NCI-H345 treated with DMSO at 0.1 percent for 48 hours (cell line): ENCODE measurements around the gene FAM83B.
"Not testable (repeated sequence)": the region's sequence is repeated elsewhere in the genome, so short reads cannot be mapped to it uniquely, and the experiment has no call there.

Experiments
- DNase-seq: peaks from one replicate; lab custom pipeline; 2025; ENCODE audit not compliant: unreplicated experiment; lab: John Stamatoyannopoulos, UW

Gene FAM83B

DNA sequence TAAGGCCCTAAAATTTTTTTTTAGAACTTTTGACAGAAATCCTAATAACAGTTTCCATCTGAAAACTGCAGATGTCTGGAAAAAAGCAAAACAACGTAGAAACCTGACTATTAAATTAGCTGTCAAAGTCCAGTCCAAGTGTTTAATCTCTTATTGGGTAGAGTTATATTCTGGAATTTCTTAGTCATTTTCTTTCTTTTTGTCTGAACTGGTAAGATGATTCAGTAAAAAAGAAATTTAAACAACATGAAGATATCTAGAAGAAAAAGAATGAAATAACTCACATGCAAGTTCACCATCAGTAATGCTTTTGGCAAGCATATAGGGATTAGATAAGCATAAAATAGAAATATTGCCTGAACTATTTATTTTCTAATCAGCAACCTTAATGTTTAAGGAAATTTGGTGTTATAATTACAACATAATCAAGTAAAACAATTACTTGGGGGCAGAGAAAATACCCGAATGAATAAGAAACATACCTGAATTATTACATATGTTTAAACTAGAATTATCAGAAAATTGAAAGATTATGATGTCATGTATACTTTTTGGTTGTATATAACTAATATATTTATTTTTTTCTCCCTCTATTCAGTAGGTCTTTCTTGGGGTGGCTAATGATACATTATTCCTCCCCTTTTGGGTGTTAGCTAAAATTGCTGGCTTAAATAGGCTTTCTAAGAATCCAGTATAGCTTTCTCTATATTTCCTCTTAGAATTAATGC is 51.1 kb downstream of the FAM83B start:
- no peak for DNase-seq

DNA sequence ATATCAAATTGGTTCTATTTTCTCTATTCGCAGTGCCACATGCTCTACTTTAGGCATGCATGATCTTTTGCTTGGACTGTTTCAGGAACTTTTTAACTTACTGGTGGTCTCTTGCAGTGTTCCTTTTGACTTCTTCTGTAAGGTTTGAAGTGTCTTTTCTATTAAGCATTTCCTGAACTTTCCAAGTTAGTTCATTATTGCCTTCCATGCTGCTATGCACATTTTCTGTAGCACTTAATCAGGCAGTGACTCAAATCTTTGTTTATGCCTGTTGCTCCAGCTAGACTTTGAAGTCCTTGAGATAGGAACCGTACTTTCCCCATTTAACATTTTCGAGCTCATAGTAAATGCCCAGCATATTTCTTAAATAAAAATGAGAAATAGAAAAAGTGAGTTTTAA is 52.2 kb downstream of the FAM83B start:
- no peak for DNase-seq

DNA sequence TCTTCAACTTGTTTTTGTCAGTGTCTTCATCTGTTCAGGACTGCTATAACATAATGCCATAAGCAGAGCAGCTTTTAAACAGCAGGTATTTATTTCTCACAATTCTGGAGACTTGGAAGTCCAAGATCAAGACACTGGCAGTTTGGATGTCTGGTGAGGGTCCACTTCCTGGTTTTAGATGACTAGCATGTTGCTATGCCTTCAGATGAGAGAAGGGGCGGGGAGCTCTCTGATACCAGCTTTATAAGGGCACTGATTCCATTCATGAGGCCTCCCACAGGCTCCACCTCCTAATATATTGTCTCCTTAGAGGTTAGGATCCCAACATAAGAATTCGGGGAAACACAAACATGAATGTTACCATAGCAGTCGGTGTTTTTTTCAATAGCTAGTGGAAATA is 52.9 kb downstream of the FAM83B start:
- no peak for DNase-seq

DNA sequence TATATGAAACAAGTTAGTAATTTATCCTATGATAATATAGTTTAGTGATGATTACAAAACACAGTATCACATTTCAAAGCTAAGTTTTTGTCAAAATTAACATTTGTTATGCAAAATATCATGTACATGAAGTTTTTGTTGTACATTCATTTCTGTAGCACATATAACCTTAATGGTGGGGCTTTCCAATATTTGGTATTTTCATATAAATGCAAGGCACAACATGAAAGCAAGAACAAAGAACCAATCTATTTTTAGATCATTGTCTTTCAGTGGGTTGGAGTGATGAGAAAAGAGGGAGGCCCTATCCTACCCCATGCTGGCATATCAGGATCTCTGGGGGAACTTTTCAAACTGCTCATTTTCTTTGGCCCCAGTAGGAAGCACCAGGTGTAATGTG is 53.4 kb downstream of the FAM83B start:
- DNase-seq = no peak

DNA sequence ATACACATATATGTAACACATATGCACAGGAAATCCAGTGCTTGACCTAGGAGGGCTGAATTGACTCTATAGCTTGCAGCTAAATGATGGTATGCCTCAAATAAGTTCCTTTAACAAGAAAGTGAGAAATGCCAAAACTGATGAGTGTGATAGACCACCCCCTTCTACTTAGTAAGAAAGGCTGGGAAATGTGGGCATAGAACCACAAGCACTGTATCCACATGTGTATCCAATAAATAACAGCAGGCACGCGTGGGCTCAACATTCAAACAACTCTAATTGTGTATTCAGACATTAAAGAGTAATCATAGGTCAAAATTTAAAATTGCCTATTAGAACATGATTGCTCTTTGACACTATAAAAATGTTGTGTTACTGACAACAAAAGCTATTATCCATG is 54.1 kb downstream of the FAM83B start:
- no peak for DNase-seq

DNA sequence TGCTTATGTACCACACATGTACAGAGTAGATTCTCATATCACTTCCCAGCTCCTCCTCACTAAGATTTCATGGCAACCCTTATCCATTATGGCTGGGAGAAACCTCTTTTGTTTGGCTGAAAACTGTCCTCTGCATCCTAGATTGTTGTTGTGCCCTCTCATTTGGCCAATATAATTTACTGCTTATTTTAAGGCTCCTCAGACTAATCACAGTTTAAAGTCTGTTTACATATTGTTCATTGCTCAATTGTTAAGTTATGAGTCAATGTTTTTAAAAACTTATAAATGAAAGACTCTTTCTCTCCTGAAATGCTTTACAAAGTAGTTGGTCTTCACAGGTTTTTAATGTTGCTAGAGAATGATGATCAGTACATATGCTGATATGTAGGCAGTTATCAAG is 57.3 kb downstream of the FAM83B start:
- DNase-seq = no peak

DNA sequence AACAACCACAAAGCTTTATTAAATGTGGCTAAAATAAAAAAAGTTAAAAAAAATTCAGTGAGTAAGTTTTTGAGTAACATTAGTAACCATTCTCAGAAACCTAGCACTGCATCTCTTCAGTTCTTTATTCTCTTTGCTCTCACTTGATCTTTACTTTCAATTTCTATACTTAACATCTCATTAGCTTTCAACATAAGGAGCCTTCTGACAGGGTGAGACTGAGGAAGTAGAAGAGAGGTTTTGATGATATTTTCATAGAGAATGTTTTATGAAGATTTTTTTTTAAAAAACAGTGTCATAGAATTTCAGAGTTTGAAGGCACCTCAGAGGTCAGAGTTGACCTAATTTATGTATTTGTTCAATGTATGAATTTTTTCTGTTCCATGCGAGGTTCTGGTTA is 60.8 kb downstream of the FAM83B start:
- DNase-seq = no peak

DNA sequence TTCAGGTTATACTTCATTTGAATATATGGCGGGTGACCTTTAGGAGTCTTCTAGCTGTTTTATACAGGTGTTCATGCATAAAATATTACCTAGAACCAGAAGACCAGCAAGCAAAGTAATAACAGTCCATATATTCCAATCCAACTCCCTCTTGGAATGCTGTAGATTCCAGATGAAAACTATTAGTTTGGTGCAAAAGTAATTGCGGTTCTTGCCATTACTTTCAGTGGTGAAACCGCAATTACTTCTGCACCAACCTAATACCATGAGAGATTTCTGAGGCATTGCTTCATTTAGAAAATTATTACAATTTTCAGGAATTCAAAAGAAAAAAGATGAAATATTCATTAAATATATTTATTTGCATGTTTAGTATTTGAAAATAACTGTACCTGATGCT is 62.6 kb downstream of the FAM83B start:
- DNase-seq = no peak

DNA sequence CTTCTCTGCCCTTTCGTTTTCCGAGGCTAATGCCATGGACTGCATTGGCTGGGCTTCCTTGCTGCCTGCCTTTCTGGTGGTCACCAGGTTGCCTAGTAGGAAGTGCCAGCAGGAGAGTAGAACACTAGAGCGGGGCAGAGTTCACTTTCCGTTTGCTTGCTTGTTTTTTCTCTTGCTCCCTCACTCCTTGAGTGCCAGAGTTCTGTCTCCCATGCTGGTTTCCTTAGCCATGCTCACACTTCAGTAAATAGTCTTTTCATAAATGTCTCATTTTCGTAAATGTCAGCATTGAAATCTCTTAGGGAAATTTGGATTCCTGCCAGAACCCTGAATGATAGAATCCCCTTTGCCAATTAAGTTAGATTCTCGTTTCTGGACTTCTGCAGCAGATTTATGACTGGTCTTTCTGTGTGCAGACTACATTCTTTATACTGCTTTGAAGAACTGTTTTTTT is 63.9 kb downstream of the FAM83B start:
- DNase-seq = no peak

DNA sequence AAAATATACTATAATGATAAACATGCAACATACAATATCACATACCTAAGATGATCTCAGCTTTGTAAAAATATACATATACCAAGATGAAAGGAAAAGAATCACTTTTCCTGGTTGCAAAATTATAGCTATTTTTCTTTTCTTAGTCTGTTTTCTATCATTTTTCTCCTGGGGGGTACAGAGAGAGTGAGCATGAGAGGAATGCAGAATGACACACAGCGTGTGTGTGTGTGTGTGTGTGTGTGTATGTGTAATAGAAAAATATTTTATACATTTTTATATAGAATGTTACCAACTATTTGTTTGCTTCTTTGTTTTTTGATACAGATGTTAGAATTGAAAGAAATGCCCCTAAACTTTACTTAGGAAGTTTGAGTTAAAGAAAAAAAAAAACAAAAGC is 64.3 kb downstream of the FAM83B start:
- DNase-seq = no peak

DNA sequence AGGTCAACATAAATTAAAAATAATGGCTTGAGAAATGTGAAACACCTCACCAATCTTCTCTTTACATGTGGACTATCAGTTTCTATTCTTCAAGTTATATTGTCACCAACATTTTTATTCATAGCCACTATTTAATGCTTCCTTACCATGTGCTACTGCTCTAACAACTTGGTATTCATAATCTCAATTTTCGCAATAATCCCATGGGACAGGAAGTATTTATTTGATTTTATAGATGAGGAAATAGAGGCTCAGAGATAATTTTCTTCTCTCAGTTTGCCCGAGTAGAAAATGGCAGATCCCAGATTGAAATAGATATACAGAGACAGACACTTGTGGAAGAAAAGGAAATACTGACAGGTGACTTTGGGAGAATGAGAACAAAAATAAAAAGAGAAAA is 66.6 kb downstream of the FAM83B start:
- no peak for DNase-seq

DNA sequence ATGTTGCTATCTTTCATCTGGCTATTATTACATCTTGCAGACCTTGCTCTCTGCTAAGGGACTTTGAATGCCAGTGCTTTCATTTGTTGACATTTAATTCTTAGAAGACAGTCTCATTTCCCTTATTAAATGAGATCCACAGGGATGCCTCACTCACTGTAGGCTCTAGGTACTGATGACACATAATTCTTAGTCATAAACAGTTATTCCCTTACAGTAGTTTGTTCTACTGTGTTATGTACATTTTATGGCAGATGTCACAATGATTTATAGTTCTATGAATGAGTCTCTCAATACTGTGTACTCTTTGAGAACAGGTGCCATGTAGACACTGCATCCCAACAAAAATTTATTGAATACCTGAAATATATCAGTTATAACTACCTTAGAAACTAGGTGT is 70.3 kb downstream of the FAM83B start:
- DNase-seq = no peak

DNA sequence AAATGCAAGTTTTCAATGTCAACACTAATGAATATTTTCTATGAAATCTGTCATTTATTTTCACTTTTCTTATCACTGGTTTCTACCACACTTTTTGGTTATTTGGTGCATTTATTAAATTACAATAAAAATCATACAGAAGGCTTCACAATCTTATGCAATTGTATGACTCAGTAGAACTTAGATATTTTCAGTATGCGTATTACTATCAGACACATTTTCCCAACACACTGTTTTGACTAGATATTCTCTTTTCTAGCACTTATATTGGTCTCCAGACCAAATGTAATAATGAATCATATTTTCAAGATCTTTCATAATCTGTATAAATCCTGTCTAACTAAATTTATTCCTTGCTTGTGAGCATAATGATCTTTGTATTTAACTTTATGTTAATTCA is 74.1 kb downstream of the FAM83B start:
- no peak for DNase-seq

DNA sequence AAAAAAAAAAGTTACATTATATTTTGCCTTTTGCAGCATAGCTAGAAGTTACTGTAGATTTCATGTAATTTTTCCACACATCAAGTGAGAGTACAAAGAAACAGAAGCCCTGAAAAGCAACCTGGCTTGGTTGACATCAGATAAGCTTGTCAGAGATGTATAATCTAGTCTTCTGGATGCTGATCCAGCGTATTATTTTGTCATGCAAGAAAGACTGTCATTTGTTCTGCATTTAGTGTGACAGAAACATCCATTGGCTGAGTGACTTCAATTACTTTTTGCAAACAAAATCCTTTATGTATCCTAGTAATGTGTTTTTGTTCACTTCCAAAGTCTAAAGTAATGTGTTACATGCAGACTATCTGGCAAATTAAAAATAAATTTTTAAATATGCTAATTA is 75.3 kb downstream of the FAM83B start:
- no peak for DNase-seq

DNA sequence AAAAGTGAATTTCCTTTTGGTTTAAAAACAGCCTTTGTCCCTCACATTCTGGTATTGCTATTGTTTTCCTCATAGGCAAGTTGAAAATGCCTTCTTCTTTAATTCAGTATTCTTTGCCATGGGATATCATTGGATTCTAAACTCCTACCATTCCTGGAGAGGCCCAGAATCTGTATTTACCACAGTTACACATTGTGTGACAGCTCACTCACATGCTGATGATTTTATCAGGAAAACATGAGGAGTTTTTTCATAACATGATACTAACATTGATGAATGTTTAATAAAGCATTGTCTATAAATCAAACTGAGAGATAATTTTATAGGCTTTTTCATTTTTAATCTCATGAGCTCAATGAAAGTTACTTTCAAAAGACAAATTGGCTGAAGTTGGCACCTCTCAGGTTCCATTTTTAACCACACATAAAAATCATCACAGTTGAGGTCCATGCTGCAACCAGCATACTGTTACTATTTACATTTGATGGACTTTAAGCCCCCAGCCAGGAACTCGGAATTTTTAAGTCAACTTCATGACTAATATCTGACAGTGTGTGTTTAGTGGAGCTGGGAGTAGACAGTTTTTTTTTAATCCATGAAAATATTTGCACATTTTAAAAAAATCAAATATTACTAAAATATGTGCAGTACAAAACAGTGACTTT is 82.8 kb downstream of the FAM83B start:
- DNase-seq = no peak

DNA sequence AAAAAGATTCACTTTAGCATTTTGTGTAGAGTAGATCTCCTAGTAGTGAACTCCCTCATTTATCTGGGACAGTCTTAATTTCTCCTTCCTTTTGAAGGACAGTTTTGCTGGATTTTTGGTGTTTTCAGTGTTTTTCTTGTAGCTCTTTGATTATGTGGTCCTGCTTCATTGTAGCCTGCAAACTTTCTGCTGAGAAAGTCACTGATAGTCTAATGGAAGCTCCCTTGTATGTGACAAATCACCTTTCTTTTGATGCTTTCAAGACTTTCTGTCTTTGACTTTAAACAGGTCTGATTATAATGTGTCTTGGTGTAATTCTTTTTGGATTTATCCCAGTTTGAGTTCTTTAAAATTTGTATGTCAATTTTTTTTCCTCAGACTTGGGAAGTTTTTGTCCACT is 86.1 kb downstream of the FAM83B start:
- no peak for DNase-seq

DNA sequence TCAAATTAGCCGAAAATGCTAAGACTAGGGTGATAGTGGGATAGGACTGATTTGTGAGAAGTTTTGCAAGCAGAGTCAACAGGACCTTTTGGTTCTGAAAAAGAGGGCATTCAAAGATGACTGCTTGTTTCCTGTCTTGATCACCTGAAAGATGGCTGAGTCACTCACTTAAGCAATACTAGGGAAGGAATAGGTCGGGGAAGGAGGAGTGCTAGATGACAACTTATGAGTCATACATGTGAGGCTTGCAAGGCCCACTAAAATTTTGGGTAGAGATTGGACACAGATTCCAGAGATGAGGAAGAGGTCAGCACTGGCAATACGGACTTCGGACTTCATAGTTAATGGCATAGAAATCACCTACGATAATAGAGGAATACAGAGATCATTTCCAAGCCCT is 89.2 kb downstream of the FAM83B start:
- no peak for DNase-seq

DNA sequence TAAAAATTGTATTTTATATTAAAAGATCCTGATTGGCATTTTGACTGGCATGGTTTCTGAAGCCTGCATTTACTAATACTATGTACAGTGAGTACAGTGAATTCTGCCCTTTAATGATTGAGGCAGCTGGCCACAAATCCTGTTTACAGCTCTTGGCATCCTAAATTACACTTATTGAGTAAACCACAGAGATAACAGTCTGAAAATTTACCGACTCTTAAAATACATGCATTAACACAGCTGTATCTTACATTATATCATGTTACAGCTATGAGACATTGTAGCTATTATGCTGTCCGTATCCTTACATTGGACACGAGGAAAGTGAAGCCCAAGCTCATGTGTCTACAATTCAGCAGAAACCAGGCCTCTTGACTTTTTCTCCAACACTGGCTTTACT is 90.8 kb downstream of the FAM83B start:
- DNase-seq = no peak

DNA sequence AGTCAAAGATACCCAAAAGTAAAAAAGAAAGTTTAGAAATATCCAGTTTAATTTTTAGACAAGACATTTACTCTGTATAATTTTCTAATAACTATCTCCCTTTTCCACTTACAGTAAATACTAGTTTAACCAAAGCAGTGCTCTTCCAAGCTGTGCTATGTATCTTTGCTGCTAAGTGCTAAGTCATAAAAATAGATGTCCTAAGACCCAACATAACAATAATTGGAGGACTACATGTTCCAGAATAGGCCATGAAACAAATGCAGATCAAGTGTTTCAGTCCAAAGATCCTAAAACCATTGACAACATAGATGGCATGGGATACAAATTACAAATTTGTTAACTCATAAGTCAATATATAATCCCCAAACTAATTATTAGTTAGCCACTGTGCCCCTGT is 111.1 kb downstream of the FAM83B start:
- no peak for DNase-seq

DNA sequence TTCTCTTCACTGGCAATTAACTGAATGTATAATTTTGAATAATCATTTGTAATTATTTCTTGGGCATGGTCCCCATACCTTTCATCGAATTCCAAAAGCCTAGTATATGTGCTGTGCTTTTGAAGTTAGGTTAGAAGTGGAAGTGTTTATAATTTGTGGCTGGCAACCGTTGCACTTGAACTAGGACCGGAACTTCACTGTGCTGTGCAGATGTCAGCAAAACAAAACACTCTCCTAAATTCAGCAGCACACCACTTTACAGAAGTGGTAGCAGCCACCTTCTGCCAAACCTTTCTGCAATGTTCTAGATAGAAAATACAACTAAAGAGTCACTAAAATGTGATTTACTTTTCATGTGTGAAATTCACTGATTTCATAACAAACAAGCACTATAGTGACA is 111.9 kb downstream of the FAM83B start:
- no peak for DNase-seq

DNA sequence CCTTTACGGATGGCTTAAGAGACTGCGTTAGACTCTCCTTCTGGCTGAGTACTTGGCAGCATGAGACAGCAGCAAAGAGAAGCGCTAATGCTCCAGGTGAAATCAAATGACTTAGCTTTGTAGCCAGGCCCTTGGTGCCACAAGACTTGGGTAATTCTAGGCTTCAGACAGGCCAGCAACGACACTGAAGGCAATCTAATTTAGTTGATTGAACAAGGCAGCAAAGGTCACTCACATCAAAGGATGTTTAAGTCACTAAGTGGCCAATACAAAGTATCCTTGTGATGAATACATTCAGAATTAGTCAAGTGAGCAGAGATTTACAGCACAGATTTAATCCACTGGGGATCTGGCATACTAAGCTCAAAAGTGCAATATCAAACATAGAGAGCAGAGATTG is 113.2 kb downstream of the FAM83B start:
- DNase-seq = no peak

DNA sequence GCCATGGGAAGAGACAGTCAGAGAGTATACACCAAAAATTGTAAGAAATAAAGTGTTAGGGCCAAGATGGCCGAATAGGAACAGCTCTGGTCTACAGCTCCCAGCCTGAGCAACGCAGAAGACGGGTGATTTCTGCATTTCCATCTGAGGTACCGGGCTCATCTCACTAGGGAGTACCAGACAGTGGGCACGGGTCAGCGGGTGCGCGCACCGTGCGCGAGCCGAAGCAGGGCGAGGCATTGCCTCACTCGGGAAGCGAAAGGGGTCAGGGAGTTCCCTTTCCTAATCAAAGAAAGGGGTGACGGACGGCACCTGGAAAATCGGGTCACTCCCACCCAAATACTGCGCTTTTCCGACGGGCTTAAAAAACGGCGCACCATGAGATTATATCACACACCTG is 114.8 kb downstream of the FAM83B start:
- DNase-seq = not testable (repeated sequence)

DNA sequence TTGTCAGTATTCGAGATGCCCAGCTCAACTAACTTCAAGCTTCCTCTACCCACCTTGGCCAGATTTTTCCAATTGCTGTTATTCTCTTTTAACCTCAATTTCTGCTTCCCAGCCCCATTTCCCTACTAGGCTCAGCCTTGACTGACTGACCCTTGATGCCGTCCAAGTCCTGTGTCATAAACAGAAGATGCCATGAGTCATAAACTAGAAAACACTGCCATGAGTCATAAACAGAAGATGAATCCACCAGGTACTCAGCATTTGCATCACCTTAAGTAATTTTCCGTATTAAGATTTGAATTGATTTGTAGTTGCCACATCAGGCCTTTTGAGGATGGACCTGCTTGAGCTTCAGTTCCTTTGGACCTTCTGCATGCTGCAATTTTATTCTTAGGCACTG is 123.8 kb downstream of the FAM83B start:
- no peak for DNase-seq
